Inferior parietal cortex (tissue), 1 donor: ENCODE results near the gene RAB11FIP4.

Source experiments
- DNase-seq: peaks from one replicate; pipeline ENCODE4 v3.0.0-alpha.2; 2016; ENCODE audit errors: extremely low spot score

The RAB11FIP4 gene

GRCh38 chr17:31548709-31549108 lies 157.2 kb downstream of the RAB11FIP4 start:
- DNase-seq, result no peak

GRCh38 chr17:31549121-31549524 lies 157.6 kb downstream of the RAB11FIP4 start:
- DNase-seq, result peak; percentile 40

DNA sequence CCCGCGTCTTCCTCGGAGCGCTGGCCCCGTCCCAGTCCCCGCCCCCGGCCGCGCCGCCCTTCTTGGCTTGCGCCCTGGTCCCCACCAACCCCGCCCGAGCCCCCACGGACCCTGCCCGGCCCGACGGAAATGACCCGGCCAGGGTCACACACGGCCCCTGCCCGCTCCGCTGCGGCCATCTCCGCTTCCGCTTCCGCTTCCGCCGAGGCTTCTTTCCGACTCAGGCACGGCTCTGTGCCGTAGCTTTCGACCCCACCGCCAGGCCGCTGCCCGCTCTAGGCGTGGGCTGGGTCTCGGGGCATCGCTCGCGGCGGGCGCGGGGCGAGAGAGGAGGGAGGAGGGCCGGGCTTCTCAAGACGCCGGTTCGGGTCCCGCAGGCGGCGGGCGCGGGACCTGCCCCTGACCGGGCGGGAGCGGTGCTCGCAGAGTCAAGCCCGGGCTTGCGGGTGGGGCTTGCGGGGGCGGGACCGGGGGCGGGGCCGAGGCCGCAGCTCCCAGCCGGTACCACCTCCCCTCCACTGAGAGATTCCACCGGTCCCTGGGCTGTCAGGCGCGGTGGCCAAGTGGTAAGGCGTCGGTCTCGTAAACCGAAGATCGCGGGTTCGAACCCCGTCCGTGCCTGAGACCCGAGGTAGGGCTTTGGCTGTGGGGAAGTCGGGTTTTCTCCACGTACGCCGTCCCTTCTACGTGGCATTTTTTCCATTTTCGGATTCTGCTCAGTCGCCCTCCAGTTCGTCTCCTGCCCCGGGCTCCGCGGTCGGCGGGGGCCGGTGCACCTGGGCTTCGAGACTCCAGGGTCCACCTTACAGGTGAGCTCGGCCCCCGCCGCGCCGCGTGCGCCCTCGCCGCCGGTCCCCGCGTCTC lies 158.3 kb downstream of the RAB11FIP4 start:
- DNase-seq, result peak; percentile 93

DNA sequence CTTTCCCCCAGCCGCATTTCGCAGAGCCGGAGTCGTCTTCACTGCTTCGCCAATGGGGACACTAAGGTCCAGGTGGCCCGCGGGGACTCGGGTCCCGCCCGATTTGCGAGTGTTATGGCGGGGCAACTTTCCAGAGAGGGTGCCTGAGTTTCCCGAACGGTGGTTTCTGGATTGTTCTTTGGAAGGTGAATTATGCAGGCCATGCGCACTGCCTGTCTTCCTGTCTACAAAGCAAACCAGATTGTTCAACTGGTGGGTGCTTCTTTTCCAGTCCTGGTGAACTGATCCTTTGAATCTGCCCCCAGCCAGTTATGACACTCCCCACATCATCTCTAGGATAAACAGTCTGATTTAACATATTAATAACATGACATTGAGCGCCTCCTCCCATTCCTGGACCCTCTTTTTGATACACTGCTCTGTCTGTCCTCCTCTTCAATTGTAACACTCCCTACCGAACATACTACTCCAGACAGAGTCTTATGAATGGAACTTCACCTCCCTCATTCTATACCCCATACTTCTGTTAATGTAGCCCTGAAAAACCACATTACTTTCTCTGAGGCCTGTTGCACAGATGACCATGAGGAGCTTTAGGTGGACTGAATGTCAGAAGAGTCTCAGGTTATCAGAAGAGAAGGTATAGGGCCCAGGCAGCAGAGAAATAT lies 159.0 kb downstream of the RAB11FIP4 start:
- DNase-seq, result no peak

- DNase-seq, result no peak
Measured at GRCh38 chr17:31552568-31552967, 161.1 kb downstream of the RAB11FIP4 start.

DNA sequence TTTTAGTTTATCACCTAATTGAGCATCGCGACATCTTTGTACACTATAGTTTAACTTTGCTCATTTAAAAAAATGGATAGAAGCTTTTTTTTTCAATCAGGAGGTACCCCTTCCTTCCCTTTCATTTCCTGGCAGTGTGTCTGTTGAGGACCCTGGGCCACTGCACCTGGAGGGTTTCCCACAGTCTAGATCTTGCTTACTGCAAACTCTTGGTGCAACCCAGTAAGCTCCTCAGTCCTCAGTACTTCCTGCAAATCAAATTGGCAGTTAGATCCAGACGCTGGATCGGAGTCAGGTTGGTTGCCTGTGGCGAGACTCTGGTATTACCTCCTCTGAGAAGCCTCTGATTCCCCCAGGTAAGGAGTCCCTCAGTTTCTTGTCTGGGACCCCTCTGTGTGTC lies 162.0 kb downstream of the RAB11FIP4 start:
- no peak for DNase-seq

DNA sequence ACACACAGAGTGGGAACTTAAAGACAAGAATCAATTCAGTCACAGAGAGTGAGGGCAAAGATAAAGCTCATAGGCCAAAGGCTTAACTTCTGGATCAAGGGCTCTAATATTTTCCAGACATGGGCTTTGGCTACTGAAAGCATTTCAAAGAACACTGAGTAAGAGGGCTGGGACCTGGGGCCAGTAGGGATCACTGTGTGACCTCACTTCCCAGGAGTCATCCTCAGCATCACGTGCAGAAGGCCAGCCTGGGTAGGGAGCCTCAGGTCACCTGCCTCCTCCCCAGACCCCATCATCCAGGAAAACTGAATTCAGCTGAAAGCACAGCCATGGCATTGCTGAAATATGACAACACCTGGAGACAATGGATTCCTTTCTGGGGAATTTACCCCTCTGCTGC lies 163.5 kb downstream of the RAB11FIP4 start:
- no peak for DNase-seq

DNA sequence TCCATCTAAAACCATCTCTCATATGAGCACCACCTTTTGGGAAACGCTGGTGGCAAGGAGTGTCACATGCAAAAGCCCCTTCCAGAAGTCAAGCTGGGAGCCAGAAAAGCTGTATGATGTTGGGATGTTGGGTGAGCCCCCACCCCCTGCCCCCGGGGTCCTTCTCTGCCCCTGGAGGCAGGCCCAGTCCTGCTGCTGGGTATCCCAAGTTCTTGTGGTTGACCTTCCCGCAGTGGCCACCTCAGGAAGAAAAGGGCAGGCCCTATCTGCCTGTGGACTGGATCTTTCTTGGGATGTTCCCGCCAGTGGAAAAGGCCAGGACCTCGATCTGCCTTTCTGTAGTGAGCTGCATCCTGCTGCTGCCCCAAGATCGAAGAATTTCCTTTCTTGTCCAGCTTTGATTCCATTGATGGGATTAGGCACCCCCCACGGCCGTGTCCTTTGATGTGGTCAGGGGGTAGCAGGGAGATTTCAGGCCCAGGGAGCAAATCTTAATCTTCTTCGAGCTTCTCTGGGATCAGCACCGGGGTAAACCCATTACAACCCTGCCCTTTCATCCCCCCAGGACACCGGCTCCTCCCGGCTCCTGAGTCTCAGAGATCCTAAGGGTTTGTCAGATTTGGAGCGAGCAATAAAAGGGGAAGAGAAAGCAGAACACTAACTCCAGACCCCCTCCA lies 165.6 kb downstream of the RAB11FIP4 start:
- DNase-seq, result no peak

DNA sequence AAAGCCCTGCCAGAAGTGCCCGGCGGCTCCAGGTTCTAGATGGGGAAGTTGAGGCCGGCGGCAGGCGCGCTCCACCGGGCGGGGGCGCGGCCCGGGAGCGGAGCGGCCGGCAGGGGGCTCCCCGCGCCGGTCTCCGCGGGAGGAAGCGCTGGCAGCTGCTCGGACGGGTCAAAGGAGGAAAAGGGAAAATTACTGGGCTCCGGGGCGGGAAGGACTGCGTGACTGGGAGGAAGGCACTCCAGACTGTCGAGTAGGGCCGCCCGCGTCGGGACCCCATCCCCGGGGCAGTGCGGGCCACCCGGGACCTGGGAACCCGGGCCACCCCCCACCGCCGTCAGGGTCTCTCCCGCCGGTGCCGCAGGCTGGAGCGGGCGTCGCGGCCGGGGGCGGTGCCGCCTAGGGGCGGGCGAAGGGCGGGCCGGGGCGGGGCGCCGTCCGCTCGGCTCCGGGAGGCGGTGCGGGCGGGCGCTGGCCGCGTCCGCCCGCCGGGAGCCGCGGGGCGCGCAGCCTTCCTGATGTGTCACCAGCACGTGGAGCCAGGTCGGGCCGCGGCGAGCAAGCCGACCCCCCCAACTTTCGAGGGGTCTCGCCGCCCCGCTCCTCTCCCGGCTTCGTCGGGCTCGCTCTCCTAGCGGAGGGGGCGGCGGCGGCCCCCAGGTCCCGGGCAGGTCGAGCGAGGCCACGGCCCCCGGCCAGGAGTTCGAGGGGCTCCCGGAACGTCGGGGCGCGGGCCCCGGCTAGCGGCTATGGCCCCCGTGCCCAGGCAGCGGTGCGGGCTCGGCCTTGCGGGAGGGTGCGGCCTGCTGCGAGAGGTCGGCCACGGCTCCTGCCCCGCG lies 167.5 kb downstream of the RAB11FIP4 start:
- DNase-seq, result peak; percentile 58

DNA sequence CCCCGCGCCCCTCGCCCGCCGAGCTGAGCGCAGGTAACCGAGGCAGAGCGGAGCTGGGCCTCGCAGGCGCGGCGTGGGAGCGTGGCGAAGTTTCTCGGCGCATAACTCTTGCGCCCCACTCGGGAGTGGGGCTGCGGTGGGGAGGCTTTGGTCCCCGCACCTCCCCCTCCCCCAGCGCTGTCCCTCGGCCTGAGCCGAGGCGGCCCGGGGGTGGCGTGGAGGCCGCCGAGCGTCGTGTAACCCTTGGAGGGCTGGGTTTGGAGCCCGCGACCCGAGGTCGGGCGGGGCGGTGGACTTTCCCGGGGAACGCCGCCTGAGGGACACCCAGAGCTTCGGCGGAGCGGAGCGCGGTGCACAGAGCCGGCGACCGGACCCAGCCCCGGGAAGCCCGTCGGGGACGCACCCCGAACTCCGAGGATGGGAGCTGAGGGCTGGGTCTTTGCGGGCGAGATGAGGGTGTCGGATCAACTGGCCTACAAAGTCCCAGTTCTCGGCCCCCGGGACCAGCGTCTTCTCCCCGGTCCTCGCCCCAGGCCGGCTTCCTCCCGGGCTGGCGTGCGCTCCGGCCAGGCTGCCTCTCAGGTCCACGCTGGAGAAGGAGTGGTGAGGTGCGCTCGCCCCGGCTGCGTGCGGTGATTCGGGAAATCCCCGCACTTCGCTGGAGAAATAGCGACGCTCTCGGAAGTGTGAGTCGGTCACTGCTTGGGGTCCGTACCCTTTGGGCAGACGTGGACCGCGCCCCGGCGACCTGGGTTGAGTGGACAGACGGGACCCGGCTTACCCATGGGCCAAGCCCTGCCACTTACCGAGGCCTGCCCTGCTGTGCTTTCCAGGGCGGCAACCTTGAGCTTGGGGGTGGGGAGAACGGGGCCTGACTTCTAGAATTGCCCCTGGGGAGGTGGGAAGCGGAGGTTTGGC lies 168.4 kb downstream of the RAB11FIP4 start:
- no peak for DNase-seq

GRCh38 chr17:31560616-31561235 lies 169.3 kb downstream of the RAB11FIP4 start:
- no peak for DNase-seq

- DNase-seq, result no peak
Measured at GRCh38 chr17:31561469-31562375, 170.2 kb downstream of the RAB11FIP4 start.

- DNase-seq, result no peak
Measured at GRCh38 chr17:31562376-31562840, 170.9 kb downstream of the RAB11FIP4 start.

DNA sequence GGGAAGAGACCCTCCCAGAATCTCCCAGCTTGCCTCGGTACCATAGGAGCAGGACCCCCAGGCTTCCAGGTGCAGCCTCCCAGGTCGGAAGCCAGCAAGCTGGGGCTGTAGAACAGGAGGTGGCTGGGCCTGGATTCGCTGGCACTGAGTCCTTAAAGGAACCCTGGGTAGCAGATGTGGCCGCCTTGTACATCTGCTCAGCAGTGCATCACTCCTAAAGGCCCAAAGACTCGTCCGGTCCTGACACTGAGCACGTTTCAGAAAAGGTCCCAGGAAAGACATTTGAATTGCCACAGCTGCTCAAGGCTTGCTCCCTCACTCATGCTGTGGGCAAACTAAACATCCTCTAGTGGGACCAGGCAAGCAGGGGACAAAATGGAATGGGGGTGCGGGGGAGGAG lies 172.8 kb downstream of the RAB11FIP4 start:
- DNase-seq, result no peak

- no peak for DNase-seq
Measured at GRCh38 chr17:31564883-31565301, 173.4 kb downstream of the RAB11FIP4 start.

DNA sequence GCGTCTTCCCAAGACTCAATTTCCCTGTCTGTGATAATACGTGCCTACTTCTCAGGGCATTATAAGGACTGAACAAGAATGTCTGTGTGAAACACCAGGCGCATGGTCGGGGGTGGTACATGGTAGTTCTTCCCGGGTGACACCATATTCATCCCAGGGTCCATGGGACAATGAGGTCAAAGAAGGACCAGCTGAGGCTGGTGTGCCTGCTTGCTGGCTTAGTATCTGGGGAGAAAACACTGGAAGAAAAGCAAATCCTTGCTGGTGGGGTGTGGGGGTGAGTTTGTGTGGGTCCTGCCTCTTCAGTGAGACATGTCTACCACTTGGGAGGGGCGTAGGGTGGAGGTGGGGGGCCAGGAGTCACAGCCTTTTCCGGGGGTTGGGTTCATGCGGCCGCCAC lies 174.2 kb downstream of the RAB11FIP4 start:
- no peak for DNase-seq

- DNase-seq, result no peak
Measured at GRCh38 chr17:31566247-31566991, 174.9 kb downstream of the RAB11FIP4 start.

DNA sequence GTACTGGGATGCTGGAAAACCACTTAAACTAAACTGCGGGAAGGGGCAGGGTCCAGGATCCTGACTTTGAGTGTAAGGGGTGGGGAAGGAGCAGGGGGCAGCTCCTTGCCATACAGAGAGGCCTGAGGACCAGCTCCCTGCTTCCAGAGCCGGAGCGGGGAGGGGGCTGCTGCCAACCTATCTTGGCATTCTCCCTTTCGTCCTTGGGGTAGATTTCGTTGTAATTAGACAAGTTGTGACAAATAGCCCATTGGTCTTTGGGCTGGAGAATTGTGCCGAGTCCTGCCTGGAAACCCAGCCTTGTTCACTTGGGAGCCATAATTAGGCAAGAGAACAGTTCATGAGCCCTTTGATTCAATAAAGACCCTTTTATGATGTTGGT lies 175.5 kb downstream of the RAB11FIP4 start:
- no peak for DNase-seq
